ENCODE data around the gene SNUPN.

The SNUPN gene

DNA sequence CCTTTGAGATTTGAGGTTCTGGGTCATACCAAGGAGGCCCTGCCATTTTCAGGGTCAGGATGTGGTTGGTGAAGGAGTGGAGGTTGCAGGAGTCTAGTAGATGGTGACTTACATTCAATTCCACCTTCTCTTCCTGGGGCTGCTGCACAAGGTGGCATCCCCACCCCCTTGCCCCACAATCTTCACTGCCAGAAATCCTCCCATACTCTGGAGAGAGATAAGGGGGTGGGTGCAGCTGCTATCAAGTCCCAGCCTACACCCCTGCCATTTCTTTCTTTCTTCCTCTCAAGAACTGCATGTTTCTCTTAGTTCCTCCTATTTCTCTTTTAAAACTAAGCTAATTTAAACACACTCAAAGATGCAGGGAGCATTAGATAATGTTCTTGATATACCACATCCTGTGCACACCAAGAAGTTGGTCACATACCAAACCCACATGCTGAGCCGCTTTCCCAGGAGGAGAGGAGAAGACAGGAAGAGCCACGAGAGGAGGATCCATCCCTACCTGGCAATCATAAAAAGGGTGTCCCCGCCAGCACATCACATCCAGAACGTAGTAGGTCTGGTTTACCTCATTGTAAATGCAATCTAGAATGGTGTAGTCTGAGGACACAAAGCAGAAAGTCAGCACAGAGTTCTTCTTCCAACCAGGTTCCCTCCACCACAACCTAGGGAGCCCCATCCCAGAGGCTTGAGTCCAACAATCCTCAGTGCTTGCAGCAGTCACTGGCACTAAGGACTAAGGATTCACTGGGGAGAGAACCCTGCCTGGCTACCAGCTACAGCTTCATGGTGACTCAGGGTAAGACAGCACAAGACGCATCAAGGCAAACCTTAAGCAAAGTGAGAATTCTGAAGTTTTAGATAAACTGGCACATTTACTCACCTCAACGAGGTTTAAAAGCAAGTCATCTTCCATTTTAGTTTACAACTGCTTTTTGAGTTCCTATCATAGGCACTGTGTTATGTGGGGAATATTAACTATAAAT, 18.5 kb downstream of the SNUPN start:
- no peak overlapping the region for H2BK15ac ChIP-seq (replicated peaks; ENCODE audit: low read depth)
- H3K27me3 ChIP-seq (ENCODE audit: insufficient read depth, low read length, poor library complexity) = no peaks in the 10 kb centered on the region
- no peaks in the 10 kb centered on the region for H3K79me2 ChIP-seq (ENCODE audit: control insufficient read depth, insufficient read depth, low read length)
- H2BK120ac ChIP-seq (ENCODE audit: low read depth, low read length) = no peak overlapping the region
- H3K4me2 ChIP-seq (ENCODE audit: low read length) = no peak overlapping the region
- no CpG with 5 or more reads among the region's 6 CpGs for WGBS (ENCODE audit: extremely low coverage, insufficient coverage, low lambda C conversion rate)
- H3K9ac ChIP-seq (ENCODE audit: low read length) = no peak overlapping the region
- H3K36me3 ChIP-seq (ENCODE audit: control insufficient read depth, insufficient read depth, low read length) = peaks cover 3% of the 10 kb centered on the region
- no peaks in the 10 kb centered on the region for H3K79me1 ChIP-seq (ENCODE audit: low read length)
- H3K4me3 ChIP-seq (ENCODE audit: low read length) = no peak overlapping the region
- no peak overlapping the region for H2AK5ac ChIP-seq (ENCODE audit: low read length)
- H4K8ac ChIP-seq (ENCODE audit: low read depth, low read length) = no peak overlapping the region
- no peak overlapping the region for H3K18ac ChIP-seq (ENCODE audit: low read length)
- H3K27ac ChIP-seq (ENCODE audit: low read depth, low read length) = no peak overlapping the region
- no peak overlapping the region for H3K56ac ChIP-seq (ENCODE audit: low read length)
- DNase-seq = no peak
- H2BK5ac ChIP-seq (ENCODE audit: low read length) = no peak overlapping the region
- no peaks in the 10 kb centered on the region for H3K4me1 ChIP-seq (ENCODE audit: control insufficient read depth, low read depth, low read length)
- H3K23ac ChIP-seq (ENCODE audit: low read length) = no peak overlapping the region
- no peak overlapping the region for H4K5ac ChIP-seq (ENCODE audit: low read length)
- H3K4ac ChIP-seq (ENCODE audit: low read depth, low read length) = no peak overlapping the region

GRCh38 chr15:75606026-75606425, 19.5 kb downstream of the SNUPN start:
- H2BK5ac ChIP-seq (ENCODE audit: low read length) = no peak overlapping the region
- H3K27ac ChIP-seq (ENCODE audit: low read depth, low read length) = no peak overlapping the region
- no peak overlapping the region for H3K23ac ChIP-seq (ENCODE audit: low read length)
- H3K4me1 ChIP-seq (ENCODE audit: control insufficient read depth, low read depth, low read length) = no peaks in the 10 kb centered on the region
- H3K18ac ChIP-seq (ENCODE audit: low read length) = no peak overlapping the region
- peaks cover 3% of the 10 kb centered on the region for H3K36me3 ChIP-seq (ENCODE audit: control insufficient read depth, insufficient read depth, low read length)
- no CpG with 5 or more reads among the region's 8 CpGs for WGBS (ENCODE audit: extremely low coverage, insufficient coverage, low lambda C conversion rate)
- no peak overlapping the region for H3K4me3 ChIP-seq (ENCODE audit: low read length)
- no peak overlapping the region for H3K9ac ChIP-seq (ENCODE audit: low read length)
- no peak overlapping the region for H2AK5ac ChIP-seq (ENCODE audit: low read length)
- no peaks in the 10 kb centered on the region for H3K27me3 ChIP-seq (ENCODE audit: insufficient read depth, low read length, poor library complexity)
- no peak overlapping the region for H3K4me2 ChIP-seq (ENCODE audit: low read length)
- no peak overlapping the region for H3K56ac ChIP-seq (ENCODE audit: low read length)
- H3K79me1 ChIP-seq (ENCODE audit: low read length) = no peaks in the 10 kb centered on the region
- H3K79me2 ChIP-seq (ENCODE audit: control insufficient read depth, insufficient read depth, low read length) = no peaks in the 10 kb centered on the region
- DNase-seq = no peak
- H3K4ac ChIP-seq (ENCODE audit: low read depth, low read length) = no peak overlapping the region
- no peak overlapping the region for H4K8ac ChIP-seq (ENCODE audit: low read depth, low read length)
- no peak overlapping the region for H4K5ac ChIP-seq (ENCODE audit: low read length)
- no peak overlapping the region for H2BK15ac ChIP-seq (replicated peaks; ENCODE audit: low read depth)
- no peak overlapping the region for H2BK120ac ChIP-seq (ENCODE audit: low read depth, low read length)

DNA sequence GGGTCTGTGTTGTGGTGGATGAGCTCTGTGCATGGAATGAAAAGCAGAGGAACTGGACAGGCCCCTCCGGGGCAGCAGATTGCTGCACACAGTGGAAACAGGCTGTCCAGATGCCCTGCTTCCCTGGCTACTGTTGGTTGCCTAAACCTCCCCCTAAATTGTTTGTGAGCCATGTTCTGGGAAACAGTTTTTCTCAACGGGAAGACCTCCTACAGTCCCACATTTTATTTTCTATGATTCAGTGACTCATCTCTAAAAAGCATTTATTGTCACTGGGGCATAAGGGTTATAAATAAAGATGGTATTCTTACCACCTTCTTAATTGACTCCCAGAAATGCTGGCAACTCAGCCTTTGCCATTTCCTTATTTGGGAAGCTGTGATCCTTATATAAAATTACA, 26.1 kb downstream of the SNUPN start:
- Histone ChIP-seq H2AK5ac (ENCODE audit: low read length) (no peak overlapping the region), H3K4me2 (ENCODE audit: low read length) (no peak overlapping the region), H3K9ac (ENCODE audit: low read length) (no peak overlapping the region), H3K56ac (ENCODE audit: low read length) (no peak overlapping the region), H2BK120ac (ENCODE audit: low read depth, low read length) (no peak overlapping the region), H3K4me3 (ENCODE audit: low read length) (no peak overlapping the region), H2BK5ac (ENCODE audit: low read length) (no peak overlapping the region), H3K23ac (ENCODE audit: low read length) (no peak overlapping the region), H4K5ac (ENCODE audit: low read length) (no peak overlapping the region), H3K4me1 (ENCODE audit: control insufficient read depth, low read depth, low read length) (no peaks in the 10 kb centered on the region), H3K79me2 (ENCODE audit: control insufficient read depth, insufficient read depth, low read length) (no peaks in the 10 kb centered on the region), H3K27ac (ENCODE audit: low read depth, low read length) (no peak overlapping the region), H3K18ac (ENCODE audit: low read length) (no peak overlapping the region), H2BK15ac (replicated peaks; ENCODE audit: low read depth) (no peak overlapping the region), H3K79me1 (ENCODE audit: low read length) (no peaks in the 10 kb centered on the region), H3K36me3 (ENCODE audit: control insufficient read depth, insufficient read depth, low read length) (peaks cover 4% of the 10 kb centered on the region), H4K8ac (ENCODE audit: low read depth, low read length) (no peak overlapping the region), H3K27me3 (ENCODE audit: insufficient read depth, low read length, poor library complexity) (no peaks in the 10 kb centered on the region), H3K4ac (ENCODE audit: low read depth, low read length) (no peak overlapping the region)
- no CpG with 5 or more reads among the region's 2 CpGs for WGBS (ENCODE audit: extremely low coverage, insufficient coverage, low lambda C conversion rate)
- DNase-seq = no peak

DNA sequence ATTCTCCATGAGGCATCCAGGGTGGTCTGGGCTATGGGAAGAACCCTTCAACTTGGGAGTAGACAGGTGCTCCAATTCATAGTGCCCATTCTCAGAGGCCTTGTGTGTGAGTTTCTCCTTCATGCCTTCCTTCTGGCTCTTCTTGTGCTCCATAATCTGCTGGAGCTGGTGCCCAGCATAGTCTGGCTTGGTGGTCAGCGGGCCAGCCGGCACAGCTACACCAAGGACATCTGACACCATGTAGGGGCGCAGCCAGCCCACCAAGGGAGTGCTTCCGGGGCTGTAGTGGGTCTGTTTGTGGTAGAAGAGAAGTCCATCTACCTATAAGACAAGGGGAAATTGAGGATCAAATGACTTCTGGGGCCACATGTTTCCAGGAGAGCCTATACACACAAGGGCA, 27.2 kb downstream of the SNUPN start:
- Histone ChIP-seq H3K4me1 (ENCODE audit: control insufficient read depth, low read depth, low read length) (no peaks in the 10 kb centered on the region), H3K4me3 (ENCODE audit: low read length) (no peak overlapping the region), H3K9ac (ENCODE audit: low read length) (no peak overlapping the region), H2BK5ac (ENCODE audit: low read length) (no peak overlapping the region), H2BK15ac (replicated peaks; ENCODE audit: low read depth) (no peak overlapping the region), H3K36me3 (ENCODE audit: control insufficient read depth, insufficient read depth, low read length) (peaks cover 4% of the 10 kb centered on the region), H3K4ac (ENCODE audit: low read depth, low read length) (no peak overlapping the region), H2BK120ac (ENCODE audit: low read depth, low read length) (no peak overlapping the region), H4K5ac (ENCODE audit: low read length) (no peak overlapping the region), H3K56ac (ENCODE audit: low read length) (no peak overlapping the region), H3K23ac (ENCODE audit: low read length) (no peak overlapping the region), H3K27ac (ENCODE audit: low read depth, low read length) (no peak overlapping the region), H3K4me2 (ENCODE audit: low read length) (no peak overlapping the region), H2AK5ac (ENCODE audit: low read length) (no peak overlapping the region), H3K79me1 (ENCODE audit: low read length) (no peaks in the 10 kb centered on the region), H3K79me2 (ENCODE audit: control insufficient read depth, insufficient read depth, low read length) (no peaks in the 10 kb centered on the region), H4K8ac (ENCODE audit: low read depth, low read length) (no peak overlapping the region), H3K18ac (ENCODE audit: low read length) (no peak overlapping the region), H3K27me3 (ENCODE audit: insufficient read depth, low read length, poor library complexity) (no peaks in the 10 kb centered on the region)
- no CpG with 5 or more reads among the region's 4 CpGs for WGBS (ENCODE audit: extremely low coverage, insufficient coverage, low lambda C conversion rate)
- DNase-seq = no peak

- Histone ChIP-seq H4K5ac (ENCODE audit: low read length) (no peak overlapping the region), H4K8ac (ENCODE audit: low read depth, low read length) (no peak overlapping the region), H2BK120ac (ENCODE audit: low read depth, low read length) (no peak overlapping the region), H3K4me2 (ENCODE audit: low read length) (no peak overlapping the region), H3K79me1 (ENCODE audit: low read length) (no peaks in the 10 kb centered on the region), H2BK15ac (replicated peaks; ENCODE audit: low read depth) (no peak overlapping the region), H3K27ac (ENCODE audit: low read depth, low read length) (no peak overlapping the region), H3K4ac (ENCODE audit: low read depth, low read length) (no peak overlapping the region), H2BK5ac (ENCODE audit: low read length) (no peak overlapping the region), H3K56ac (ENCODE audit: low read length) (no peak overlapping the region), H3K4me1 (ENCODE audit: control insufficient read depth, low read depth, low read length) (no peaks in the 10 kb centered on the region), H3K27me3 (ENCODE audit: insufficient read depth, low read length, poor library complexity) (no peaks in the 10 kb centered on the region), H3K23ac (ENCODE audit: low read length) (no peak overlapping the region), H3K36me3 (ENCODE audit: control insufficient read depth, insufficient read depth, low read length) (peaks cover 4% of the 10 kb centered on the region), H3K79me2 (ENCODE audit: control insufficient read depth, insufficient read depth, low read length) (no peaks in the 10 kb centered on the region), H3K18ac (ENCODE audit: low read length) (no peak overlapping the region), H3K9ac (ENCODE audit: low read length) (no peak overlapping the region), H2AK5ac (ENCODE audit: low read length) (no peak overlapping the region), H3K4me3 (ENCODE audit: low read length) (no peak overlapping the region)
- WGBS (ENCODE audit: extremely low coverage, insufficient coverage, low lambda C conversion rate) = no CpG with 5 or more reads among the region's 3 CpGs
- peak; percentile 47 for DNase-seq
Measured at GRCh38 chr15:75597667-75598341, 27.7 kb downstream of the SNUPN start.
